Metanephros (tissue), 1 donor: ENCODE measurements around the gene KRTAP10-8. TPM values are rescaled to one million over a fixed set of nuclear protein-coding genes. Genes with fewer than 3 reads are reported as not detected.

Source experiments
- total RNA-seq: library from RNA; depleted of rRNA; stranded (reverse); fragments of >200 nt; gene quantifications from one replicate; pipeline ENCODE4 v1.2.3, GENCODE V29; 2014

KRTAP10-8 gene, protein sequence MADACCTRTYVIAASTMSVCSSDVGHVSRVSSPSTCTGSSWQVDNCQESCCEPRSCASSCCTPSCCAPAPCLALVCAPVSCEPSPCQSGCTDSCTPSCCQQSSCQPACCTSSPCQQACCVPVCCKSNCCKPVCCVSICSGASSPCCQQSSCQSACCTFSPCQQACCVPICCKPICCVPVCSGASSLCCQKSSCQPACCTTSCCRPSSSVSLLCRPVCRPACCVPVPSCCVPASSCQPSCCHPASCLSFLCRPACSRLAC
- total RNA-seq, result not detected

DNA sequence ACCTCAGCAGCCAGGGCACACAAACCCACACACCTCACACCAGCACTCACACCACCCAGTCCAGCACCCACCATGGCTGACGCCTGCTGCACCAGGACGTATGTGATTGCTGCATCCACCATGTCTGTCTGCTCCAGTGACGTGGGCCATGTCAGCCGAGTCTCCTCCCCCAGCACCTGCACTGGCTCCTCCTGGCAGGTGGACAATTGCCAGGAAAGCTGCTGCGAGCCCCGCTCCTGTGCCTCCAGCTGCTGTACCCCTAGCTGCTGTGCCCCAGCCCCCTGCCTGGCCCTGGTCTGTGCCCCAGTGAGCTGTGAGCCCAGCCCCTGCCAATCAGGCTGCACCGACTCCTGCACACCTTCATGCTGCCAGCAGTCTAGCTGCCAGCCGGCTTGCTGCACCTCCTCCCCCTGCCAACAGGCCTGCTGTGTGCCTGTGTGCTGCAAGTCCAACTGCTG, at the start of gene KRTAP10-8:
Gene KRTAP10-8, plus strand, starts transcription at position 51 of the 458 bp plus-strand sequence. Its CDS starts 22 bp downstream, at position 73.

DNA sequence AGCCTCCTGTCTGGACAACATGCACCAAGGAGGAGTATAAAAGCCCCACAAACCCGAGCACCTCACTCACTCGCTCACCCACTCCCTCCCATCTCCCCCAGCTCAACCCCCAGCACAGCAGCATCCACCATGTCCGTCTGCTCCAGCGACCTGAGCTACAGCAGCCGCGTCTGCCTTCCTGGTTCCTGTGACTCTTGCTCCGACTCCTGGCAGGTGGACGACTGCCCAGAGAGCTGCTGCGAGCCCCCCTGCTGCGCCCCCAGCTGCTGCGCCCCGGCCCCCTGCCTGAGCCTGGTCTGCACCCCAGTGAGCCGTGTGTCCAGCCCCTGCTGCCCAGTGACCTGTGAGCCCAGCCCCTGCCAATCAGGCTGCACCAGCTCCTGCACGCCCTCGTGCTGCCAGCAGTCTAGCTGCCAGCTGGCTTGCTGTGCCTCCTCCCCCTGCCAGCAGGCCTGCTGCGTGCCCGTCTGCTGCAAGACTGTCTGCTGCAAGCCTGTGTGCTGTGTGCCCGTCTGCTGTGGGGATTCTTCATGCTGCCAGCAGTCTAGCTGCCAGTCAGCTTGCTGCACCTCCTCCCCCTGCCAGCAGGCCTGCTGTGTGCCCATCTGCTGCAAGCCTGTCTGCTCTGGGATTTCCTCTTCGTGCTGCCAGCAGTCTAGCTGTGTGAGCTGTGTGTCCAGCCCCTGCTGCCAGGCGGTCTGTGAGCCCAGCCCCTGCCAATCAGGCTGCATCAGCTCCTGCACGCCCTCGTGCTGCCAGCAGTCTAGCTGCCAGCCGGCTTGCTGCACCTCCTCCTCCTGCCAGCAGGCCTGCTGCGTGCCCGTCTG, 38.0 kb upstream of the KRTAP10-8 start, which contains the start of gene KRTAP10-4:
Gene KRTAP10-4, plus strand, starts transcription at position 100 of the 827 bp plus-strand sequence. Its CDS starts 30 bp downstream, at position 130.

DNA sequence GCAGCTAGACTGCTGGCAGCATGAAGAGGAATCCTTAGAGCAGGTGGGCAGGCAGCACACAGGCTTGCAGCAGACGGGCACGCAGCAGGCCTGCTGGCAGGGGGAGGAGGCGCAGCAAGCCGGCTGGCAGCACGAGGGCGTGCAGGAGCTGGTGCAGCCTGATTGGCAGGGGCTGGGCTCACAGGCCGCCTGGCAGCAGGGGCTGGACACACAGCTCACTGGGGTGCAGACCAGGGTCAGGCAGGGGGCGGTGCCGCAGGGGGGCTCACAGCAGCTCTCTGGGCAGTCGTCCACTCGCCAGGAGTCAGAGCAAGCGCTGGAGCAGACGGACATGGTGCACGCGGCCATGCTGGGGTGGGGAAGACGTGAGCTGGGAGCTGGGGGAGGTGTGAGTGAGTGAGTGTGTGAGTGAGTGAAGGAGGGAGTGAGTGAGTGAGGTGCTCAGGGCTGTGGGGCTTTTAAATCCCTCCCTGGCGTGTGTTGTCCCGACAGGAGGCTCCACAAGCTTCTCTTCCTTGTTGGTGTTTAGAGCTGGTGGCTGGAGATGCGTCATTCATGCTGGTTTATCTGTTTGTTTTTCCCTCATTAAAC, 31.6 kb upstream of the KRTAP10-8 start, which contains the start of gene KRTAP10-5:
Gene KRTAP10-5, minus strand, starts transcription at position 374 of the 591 bp plus-strand sequence. Its CDS starts 26 bp downstream, at position 348.

DNA sequence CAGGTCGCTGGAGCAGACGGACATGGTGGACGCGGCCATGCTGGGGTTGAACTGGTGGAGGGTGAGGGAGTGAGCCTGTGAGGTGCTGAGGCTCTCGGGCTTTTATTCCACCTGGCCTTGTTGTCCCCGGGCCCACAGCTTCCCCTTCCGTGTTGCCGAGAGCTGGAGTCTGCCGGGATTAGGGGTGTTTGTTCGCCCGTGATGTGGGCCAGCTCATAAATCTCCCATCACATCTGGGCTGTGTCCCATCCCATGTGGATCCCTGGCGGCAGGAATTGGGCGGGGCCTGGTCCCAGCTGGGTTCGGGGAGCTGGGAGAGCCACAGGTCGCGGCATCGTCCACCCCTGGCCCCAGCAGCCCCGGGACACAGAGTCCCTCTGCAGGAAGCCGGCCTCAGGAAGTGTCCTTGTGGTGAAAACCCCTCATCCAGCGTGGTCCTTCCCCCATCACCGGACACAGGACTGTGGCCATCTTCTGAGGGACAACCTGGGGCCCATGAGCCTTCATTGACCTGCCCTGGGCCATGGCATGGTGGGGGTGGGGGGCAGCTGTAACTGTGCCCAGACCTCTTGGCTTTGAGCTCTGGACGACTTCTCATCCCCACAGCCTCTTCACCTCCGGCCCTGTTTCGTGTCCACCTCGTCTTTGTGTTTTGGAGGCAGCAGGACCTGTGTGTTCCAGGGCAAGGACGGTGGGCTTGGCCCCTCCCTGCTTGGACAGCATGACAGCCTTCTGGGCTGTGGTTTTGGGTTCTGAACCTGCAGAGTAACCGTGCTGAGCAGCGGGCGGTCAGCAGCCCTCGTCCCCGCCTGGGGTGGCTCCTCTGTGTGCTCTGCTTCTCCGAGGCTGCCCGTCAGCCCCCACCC, 19.2 kb upstream of the KRTAP10-8 start, which contains the start of gene KRTAP10-6:
Gene KRTAP10-6, minus strand, starts transcription at position 60 of the 866 bp plus-strand sequence. Its CDS starts 21 bp downstream, at position 39.

DNA sequence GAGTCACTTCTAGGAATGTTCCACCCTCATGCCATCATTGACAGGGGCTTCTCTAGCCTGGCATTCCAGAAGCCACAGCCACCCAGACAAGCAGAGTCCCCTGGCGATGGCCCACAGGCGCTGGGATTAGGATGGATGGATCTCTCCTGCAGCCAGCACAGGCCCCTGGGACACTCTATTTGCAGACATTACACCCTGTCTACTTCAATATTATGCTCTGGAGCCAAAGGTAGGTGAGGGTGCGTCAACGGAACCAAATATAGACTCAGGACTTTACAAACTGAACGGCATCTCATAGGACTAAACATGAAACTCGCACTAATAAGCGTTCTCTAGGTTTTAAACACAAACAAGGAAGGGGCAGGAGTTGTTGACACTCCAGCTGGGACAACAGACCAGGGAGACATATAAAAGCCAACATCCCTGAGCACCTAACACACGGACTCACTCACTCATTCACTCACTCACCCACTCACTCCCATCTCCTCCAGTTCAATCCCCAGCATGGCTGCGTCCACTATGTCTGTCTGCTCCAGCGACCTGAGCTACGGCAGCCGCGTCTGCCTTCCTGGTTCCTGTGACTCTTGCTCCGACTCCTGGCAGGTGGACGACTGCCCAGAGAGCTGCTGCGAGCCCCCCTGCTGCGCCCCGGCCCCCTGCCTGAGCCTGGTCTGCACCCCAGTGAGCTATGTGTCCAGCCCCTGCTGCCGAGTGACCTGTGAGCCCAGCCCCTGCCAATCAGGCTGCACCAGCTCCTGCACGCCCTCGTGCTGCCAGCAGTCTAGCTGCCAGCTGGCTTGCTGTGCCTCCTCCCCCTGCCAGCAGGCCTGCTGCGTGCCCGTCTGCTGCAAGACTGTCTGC, 11.5 kb upstream of the KRTAP10-8 start, which contains the start of gene KRTAP10-7:
Gene KRTAP10-7, plus strand, starts transcription at position 480 of the 861 bp plus-strand sequence. Its CDS starts 25 bp downstream, at position 505.

DNA sequence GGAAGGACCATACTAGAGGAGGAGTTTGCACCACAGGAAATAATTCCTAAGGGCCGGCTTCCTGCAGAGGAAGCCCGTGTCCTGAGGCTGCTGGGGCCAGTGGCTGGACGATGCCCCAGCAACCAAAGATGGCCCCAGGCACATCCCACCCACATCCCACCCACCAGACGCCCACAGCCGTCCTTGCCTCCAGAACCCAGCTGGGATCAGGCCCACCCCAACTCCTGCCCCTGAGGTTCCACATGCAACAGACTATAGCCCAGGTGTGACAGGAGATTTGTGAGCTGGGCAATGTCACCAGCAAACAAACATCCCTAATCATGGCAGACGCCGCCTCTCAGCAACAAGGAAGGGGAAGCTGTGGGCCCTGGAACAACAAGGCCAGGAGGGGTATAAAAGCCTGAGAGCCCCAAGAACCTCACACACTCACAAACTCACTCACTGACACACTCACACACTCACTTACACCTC, 14.8 kb downstream of the KRTAP10-8 start, which contains the start of gene KRTAP10-9:
Gene KRTAP10-9, plus strand, starts transcription at position 421 of the 471 bp plus-strand sequence. CDS start 79 bp downstream, outside the sequence.

DNA sequence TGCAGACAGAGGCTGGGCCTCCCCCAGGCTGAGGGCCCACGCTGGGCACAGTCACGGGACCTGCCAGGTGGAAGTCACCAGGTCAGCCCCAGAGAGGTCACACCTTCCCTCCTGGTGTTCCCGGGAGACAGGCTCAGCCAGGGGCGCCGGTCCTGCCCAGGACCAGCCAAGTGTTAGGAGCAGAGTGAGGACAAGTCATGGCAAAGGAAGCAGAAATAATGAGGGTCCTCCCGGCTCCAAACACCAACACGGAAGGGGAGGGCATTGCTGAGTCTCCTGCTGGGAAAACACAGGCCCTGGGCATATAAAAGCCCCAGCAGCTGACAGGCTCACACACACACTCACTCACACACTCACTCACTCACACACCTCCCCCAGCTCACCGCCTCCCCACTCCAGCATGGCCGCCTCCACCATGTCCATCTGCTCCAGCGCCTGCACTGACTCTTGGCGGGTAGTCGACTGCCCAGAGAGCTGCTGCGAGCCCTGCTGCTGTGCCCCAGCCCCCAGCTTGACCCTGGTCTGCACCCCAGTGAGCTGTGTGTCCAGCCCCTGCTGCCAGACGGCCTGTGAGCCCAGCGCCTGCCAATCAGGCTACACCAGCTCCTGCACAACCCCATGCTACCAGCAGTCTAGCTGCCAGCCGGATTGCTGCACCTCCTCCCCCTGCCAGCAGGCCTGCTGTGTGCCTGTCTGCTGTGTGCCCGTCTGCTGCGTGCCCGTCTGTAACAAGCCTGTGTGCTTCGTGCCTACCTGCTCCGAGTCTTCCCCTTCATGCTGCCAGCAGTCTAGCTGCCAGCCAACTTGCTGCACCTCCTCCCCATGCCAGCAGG, 25.4 kb downstream of the KRTAP10-8 start, which contains the start of gene KRTAP10-10:
Gene KRTAP10-10, plus strand, starts transcription at position 339 of the 833 bp plus-strand sequence. Its CDS starts 62 bp downstream, at position 401.

DNA sequence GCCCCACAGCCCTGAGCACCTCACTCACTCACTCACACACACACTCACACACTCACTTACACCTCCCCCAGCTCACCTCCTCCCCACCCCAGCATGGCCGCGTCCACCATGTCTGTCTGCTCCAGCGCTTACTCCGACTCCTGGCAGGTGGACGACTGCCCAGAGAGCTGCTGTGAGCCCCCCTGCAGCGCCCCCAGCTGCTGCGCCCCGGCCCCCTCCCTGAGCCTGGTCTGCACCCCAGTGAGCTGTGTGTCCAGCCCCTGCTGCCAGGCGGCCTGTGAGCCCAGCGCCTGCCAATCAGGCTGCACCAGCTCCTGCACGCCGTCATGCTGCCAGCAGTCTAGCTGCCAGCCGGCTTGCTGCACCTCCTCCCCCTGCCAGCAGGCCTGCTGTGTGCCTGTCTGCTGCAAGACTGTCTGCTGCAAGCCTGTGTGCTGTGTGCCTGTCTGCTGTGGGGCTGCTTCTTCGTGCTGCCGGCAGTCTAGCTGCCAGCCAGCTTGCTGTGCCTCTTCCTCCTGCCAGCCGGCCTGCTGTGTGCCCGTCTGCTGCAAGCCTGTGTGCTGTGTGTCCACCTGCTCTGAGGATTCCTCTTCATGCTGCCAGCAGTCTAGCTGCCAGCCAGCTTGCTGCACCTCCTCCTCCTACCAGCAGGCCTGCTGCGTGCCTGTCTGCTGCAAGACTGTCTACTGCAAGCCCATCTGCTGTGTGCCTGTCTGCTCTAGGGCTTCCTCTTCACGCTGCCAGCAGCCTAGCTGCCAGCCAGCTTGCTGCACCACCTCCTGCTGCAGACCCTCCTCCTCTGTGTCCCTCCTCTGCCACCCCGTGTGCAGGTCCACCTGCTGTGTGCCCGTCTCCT, 34.7 kb downstream of the KRTAP10-8 start, which contains the start of gene KRTAP10-11:
Gene KRTAP10-11, plus strand, starts transcription at position 49 of the 856 bp plus-strand sequence. Its CDS starts 45 bp downstream, at position 94.

DNA sequence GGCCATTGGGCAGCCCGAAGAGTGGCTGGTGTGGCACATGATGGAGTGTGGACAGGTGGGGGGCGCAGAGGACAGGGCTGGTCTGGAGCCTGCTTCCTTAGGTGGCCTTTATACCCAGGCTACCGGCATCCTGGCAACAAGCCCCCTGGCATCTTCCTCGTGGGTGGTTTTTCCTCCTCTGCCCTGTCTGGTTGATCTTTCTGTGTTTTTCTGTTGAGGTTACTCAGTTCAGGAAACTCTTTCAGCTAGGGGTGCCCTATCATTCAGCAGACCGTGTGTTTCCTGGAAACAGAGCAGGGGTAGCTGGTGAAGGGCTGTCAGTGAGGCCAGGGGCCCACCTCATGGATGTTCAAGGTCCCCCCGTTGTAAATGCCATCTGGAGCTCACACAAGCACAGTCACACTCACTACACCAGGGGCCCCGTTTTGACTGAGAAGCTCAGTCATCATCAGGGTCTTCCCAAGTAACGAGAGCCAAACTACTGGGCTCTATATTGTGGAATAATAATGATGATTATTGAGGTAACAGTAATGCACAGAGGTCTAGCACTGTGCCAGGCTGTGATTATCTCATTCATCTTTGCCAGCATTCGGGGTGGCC, 42.8 kb downstream of the KRTAP10-8 start, which contains the start of gene KRTAP12-4:
Gene KRTAP12-4, minus strand, starts transcription at position 84 of the 600 bp plus-strand sequence. Its CDS starts 45 bp downstream, at position 39.

DNA sequence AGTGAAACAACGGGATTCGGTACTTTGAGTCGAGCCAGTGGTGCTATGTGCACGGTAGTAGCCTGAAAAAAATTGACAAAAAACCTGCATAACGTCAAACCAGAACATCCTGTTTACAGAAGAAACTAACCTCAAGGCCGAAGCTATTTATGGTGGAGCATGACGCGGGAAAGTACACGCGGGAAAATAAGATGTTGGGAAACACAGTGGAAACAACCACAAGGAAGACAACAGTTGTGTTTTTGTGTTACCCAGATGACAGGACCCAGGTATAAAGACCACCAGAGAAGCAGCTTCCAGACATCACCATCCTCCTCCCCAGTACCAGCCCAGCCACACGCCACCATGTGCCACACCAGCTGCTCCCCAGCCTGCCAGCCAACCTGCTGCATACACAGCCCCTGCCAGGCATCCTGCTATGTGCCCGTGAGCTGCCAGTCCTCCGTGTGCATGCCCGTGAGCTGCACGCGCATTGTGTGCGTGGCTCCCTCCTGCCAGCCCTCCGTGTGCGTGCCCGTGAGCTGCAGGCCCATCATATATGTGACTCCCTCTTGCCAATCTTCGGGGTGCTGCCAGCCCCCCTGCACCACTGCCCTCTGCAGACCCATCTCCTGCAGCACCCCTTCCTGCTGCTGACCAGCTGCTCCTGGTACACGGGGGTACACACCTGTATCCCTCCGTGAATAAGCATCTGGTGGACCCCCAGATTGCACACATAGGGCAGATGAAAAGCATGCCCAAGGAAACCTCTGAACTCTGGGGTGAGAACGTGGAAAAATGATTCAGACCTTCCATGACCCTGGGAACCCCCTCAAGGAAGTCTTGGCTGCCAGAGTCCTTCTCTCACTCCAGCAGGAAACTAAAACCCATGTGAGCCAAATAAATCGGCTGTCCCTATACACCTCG, 46.0 kb downstream of the KRTAP10-8 start, which contains the start of gene KRTAP12-3:
Gene KRTAP12-3, plus strand, starts transcription at position 298 of the 906 bp plus-strand sequence. Its CDS starts 48 bp downstream, at position 346.

Other genes with a start within 250 kb of the KRTAP10-8 start
- gene LRRC3, start 156.6 kb upstream of the KRTAP10-8 start, total RNA-seq, result 4.0 TPM
- gene KRTAP10-1, start 71.9 kb upstream of the KRTAP10-8 start, total RNA-seq, result not detected
- not detected for gene KRTAP10-2, start 60.6 kb upstream of the KRTAP10-8 start, total RNA-seq
- not detected for gene KRTAP10-3, start 53.3 kb upstream of the KRTAP10-8 start, total RNA-seq
- not detected for gene KRTAP10-4, start 38.4 kb upstream of the KRTAP10-8 start, total RNA-seq
- gene KRTAP10-5, start 31.5 kb upstream of the KRTAP10-8 start, total RNA-seq, result not detected
- not detected for gene KRTAP10-6, start 19.6 kb upstream of the KRTAP10-8 start, total RNA-seq
- not detected for gene KRTAP10-7, start 11.5 kb upstream of the KRTAP10-8 start, total RNA-seq
- not detected for gene KRTAP10-9, start 15.0 kb downstream of the KRTAP10-8 start, total RNA-seq
- gene KRTAP10-10, start 25.3 kb downstream of the KRTAP10-8 start, total RNA-seq, result not detected
- gene KRTAP10-11, start 34.3 kb downstream of the KRTAP10-8 start, total RNA-seq, result not detected
- gene KRTAP12-4, start 42.6 kb downstream of the KRTAP10-8 start, total RNA-seq, result not detected
- not detected for gene KRTAP12-3, start 45.9 kb downstream of the KRTAP10-8 start, total RNA-seq
- gene KRTAP12-2, start 54.8 kb downstream of the KRTAP10-8 start, total RNA-seq, result not detected
- gene KRTAP12-1, start 70.1 kb downstream of the KRTAP10-8 start, total RNA-seq, result not detected
- not detected for gene KRTAP10-12, start 85.1 kb downstream of the KRTAP10-8 start, total RNA-seq
- 0.53 TPM for gene TSPEAR, start 99.5 kb downstream of the KRTAP10-8 start, total RNA-seq
- 90.8 TPM for gene UBE2G2, start 189.7 kb downstream of the KRTAP10-8 start, total RNA-seq
- 54.2 TPM for gene SUMO3, start 206.0 kb downstream of the KRTAP10-8 start, total RNA-seq